ENCODE measurements around the gene GLMP.

The GLMP gene

GRCh38 chr1:156249593-156249992 lies 45.9 kb downstream of the GLMP start:
- DNase-seq (ENCODE audit: low read depth, low spot score): no peak

GRCh38 chr1:156248323-156248683 lies 47.2 kb downstream of the GLMP start:
- DNase-seq (ENCODE audit: low read depth, low spot score): no peak

GRCh38 chr1:156247460-156248322 lies 47.8 kb downstream of the GLMP start, which contains the start of gene PAQR6:
PAQR6 (minus strand) TSS chr1:156248056; CDS start chr1:156246731, 1,325 bp downstream.
- DNase-seq (ENCODE audit: low read depth, low spot score): no peak

GRCh38 chr1:156246781-156247459 lies 48.6 kb downstream of the GLMP start:
- no peak for DNase-seq (ENCODE audit: low read depth, low spot score)

GRCh38 chr1:156246241-156246780 lies 49.2 kb downstream of the GLMP start:
- DNase-seq (ENCODE audit: low read depth, low spot score): no peak

- peak; percentile 62 for DNase-seq (ENCODE audit: low read depth, low spot score)
Measured at GRCh38 chr1:156245451-156246232, 49.8 kb downstream of the GLMP start.

GRCh38 chr1:156244712-156245111 lies 50.8 kb downstream of the GLMP start:
- no peak for DNase-seq (ENCODE audit: low read depth, low spot score)

- DNase-seq (ENCODE audit: low read depth, low spot score): no peak
Measured at GRCh38 chr1:156244126-156244525, 51.4 kb downstream of the GLMP start.

- DNase-seq (ENCODE audit: low read depth, low spot score): no peak
Measured at GRCh38 chr1:156242738-156243137, 52.7 kb downstream of the GLMP start.
